Measurements from ENCODE around the gene HOXA3. TPM values are rescaled to one million over a fixed set of nuclear protein-coding genes. Genes with fewer than 3 reads are reported as not detected.

HOXA3 gene
- total and polyA plus RNA-seq, 2 of the 8 experiments (the other 6 are each of a cell fraction or from before 2014, with no cell fraction given) = not detected

DNA sequence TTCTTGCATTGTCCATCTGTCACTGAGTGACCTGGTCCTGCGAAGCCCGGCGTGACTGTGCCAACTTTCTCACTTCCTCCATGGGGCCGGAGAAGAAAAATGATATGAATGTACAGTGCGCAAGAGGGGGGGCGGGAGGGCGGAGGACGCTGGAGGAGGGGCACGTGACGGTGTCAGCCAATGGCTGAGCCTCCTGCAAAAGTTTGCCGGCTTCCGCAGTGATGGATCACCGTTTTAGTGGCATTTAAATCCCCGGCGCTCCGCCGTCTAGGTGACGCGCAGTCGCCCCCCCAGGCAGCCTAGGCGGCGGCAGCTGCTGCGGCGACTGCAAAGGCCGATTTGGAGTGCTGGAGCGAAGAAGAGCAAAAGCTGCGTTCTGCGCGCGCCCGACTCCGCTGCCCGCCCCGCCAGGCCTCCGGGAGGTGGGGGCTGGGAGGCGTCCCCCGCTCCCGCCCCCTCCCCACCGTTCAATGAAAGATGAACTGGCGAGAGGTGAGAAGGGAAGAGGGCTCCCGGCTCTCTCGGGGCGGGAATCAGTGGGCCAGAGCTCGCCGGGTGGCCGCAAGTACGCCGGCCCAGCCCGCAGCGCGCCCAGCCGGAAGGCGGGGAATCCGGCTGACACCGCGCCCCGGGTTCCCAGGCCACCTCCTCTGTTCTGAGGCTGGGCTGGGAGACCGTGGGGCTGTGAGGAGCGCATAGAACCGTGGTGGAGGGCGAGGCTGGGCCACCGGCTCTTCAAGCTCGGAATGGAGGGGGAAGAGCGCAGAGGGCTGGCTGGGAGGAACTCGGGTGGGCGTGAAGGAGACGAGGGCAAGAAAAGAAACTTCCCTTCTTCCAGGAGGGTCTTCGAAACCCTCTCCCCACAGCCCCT is 56.3 kb downstream of the HOXA3 start, which contains the start of gene HOXA1:
Gene HOXA1, minus strand, starts transcription at position 104 of the 871 bp plus-strand sequence. Its CDS starts 88 bp downstream, at position 16.
- Histone ChIP-seq H3K79me2 (ENCODE audit: control insufficient read depth in 1 of 2, insufficient read depth in 2 of 2, low read length in 2 of 2) (no peaks in the 10 kb centered on the region), H3K9me3 (ENCODE audit: insufficient read depth in 2 of 2, low read depth in 1 of 2, low read length in 1 of 2) (no peaks in the 10 kb centered on the region), H4K8ac (ENCODE audit: extremely low read depth, insufficient read depth, low read length) (no peak within 1 kb of the TSS; the same call in 1 of the 2 replicates), H4K5ac (ENCODE audit: insufficient read length, low read depth, low read length) (no peak within 1 kb of the TSS), H2BK20ac (ENCODE audit: low read length) (no peak within 1 kb of the TSS), H3K4me2 (ENCODE audit: insufficient read depth in 1 of 2, low read depth in 2 of 2, low read length in 2 of 2) (peak within 1 kb of the TSS; percentile 70 to 78), H4K91ac (replicated peaks; ENCODE audit: insufficient read length, low read length) (no peak within 1 kb of the TSS), H3K23me2 (ENCODE audit: low read depth, low read length) (peaks cover 5% of the 10 kb centered on the region; the same call in 1 of the 2 replicates), H3K4me1 (replicated peaks in 1 of 4; ENCODE audit: control insufficient read depth in 3 of 4, insufficient read depth in 4 of 4, low read length in 3 of 4) (peaks cover under 1 to 26% (median 16%) of the 10 kb centered on the region in 4 experiments), H2BK120ac (replicated peaks; ENCODE audit: low read depth, low read length) (no peak within 1 kb of the TSS), H3K79me1 (ENCODE audit: low read depth, low read length) (no peaks in the 10 kb centered on the region), H3K4ac (replicated peaks; ENCODE audit: insufficient read length, low read depth, low read length) (no peak within 1 kb of the TSS), H3K14ac (ENCODE audit: insufficient read length) (no peak within 1 kb of the TSS), H2BK5ac (ENCODE audit: low read depth, low read length) (no peak within 1 kb of the TSS), H2AFZ (ENCODE audit: low read length) (no peak within 1 kb of the TSS), H4K20me1 (replicated peaks in 1 of 2; ENCODE audit: control insufficient read depth in 1 of 2, insufficient read depth in 2 of 2, low read length in 2 of 2) (peaks cover 18 to 30% of the 10 kb centered on the region in 2 experiments), H3K27me3 (replicated peaks in 1 of 4; ENCODE audit: control insufficient read depth in 3 of 4, extremely low read depth in 1 of 4, insufficient read depth in 3 of 4, low read length in 3 of 4) (peaks cover 86 to 100% (median 95%) of the 10 kb centered on the region in 4 experiments), H3K23ac (ENCODE audit: insufficient read length) (no peak within 1 kb of the TSS), H3K9ac (replicated peaks in 1 of 4; ENCODE audit: extremely low read depth in 1 of 4, low read depth in 3 of 4, low read length in 3 of 4) (no peak within 1 kb of the TSS), H3K56ac (replicated peaks; ENCODE audit: insufficient read length, low read depth, low read length) (no peak within 1 kb of the TSS), H3K18ac (ENCODE audit: extremely low read depth, low read length) (no peak within 1 kb of the TSS; the same call in 1 of the 2 replicates), H3K4me3 (ENCODE audit: extremely low read depth in 1 of 4, insufficient read depth in 2 of 4, low read depth in 3 of 4, low read length in 4 of 4) (peak within 1 kb of the TSS; percentile 22 to 63 (median 30); a peak in 7 of 8 replicates), H2BK12ac (ENCODE audit: low read depth, low read length) (peak within 1 kb of the TSS; percentile 29; the same call in 1 of the 2 replicates), H3K27ac (ENCODE audit: low read depth, low read length) (no peak within 1 kb of the TSS), H2BK15ac (ENCODE audit: low read length) (no peak within 1 kb of the TSS; the same call in 1 of the 2 replicates), H2AK5ac (ENCODE audit: low read depth, low read length) (0 out of 2 replicates have a peak within 1 kb of the TSS, but pooled peaks have one; percentile 15), H3K36me3 (ENCODE audit: control insufficient read depth in 2 of 4, insufficient read depth in 4 of 4, low read length in 3 of 4) (no peaks in the 10 kb centered on the region)
- ChIA-PET POLR2A (ENCODE audit: partially characterized antibody) (interaction anchor here (0.7 to 1.3 kb wide), 4 partner anchors 9 to 28 kb away, joined by 3 to 6 read pairs (median 3); no protein-coding TSS in a partner anchor), CTCF (ENCODE audit: partially characterized antibody) (interaction anchor here (0.7 to 12.1 kb wide), 13 partner anchors 9 to 239 kb away, joined by 3 to 123 read pairs (median 4); partner anchors contain the start of genes HOXA3, HOXA5 and HOXA6)
- WGBS, 2 experiments (ENCODE audit: extremely low coverage in 1 of 2, insufficient coverage in 1 of 2, insufficient read length in 1 of 2, insufficient replicate concordance in 2 of 2, low coverage in 1 of 2, low lambda C conversion rate in 2 of 2, missing lambda C conversion rate in 1 of 2) = 1% methylated on average over 25 of the region's 68 CpGs; no CpG with 5 or more reads in 1 of the 2 experiments
- FAIRE-seq = no peak
- DNase-seq (ENCODE audit: low read depth in 1 of 2, low spot score in 2 of 2) = peak in 1 of 2 experiments; percentile 79
- TF ChIP-seq, protein P1, sequence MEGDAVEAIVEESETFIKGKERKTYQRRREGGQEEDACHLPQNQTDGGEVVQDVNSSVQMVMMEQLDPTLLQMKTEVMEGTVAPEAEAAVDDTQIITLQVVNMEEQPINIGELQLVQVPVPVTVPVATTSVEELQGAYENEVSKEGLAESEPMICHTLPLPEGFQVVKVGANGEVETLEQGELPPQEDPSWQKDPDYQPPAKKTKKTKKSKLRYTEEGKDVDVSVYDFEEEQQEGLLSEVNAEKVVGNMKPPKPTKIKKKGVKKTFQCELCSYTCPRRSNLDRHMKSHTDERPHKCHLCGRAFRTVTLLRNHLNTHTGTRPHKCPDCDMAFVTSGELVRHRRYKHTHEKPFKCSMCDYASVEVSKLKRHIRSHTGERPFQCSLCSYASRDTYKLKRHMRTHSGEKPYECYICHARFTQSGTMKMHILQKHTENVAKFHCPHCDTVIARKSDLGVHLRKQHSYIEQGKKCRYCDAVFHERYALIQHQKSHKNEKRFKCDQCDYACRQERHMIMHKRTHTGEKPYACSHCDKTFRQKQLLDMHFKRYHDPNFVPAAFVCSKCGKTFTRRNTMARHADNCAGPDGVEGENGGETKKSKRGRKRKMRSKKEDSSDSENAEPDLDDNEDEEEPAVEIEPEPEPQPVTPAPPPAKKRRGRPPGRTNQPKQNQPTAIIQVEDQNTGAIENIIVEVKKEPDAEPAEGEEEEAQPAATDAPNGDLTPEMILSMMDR (IDR thresholded peaks at IDR 0.05; ENCODE audit: control extremely low read depth in 1 of 3, insufficient read depth in 1 of 3, low read depth in 1 of 3, low read length in 3 of 3) = no peak
- TF ChIP-seq CHD2 (IDR thresholded peaks at IDR 0.05; ENCODE audit: low read length) (no peak), YY1 (IDR thresholded peaks at IDR 0.05; ENCODE audit: low read depth, low read length) (no peak), RNF2 (IDR thresholded peaks at IDR 0.05; ENCODE audit: borderline replicate concordance, low read depth, low read length, missing control alignments, poor library complexity, severe bottlenecking) (no peak), EGR1 (IDR thresholded peaks at IDR 0.05; ENCODE audit: borderline replicate concordance, low read depth, low read length) (no peak), NANOG (IDR thresholded peaks at IDR 0.05; ENCODE audit: insufficient read depth, low read depth, low read length, poor library complexity, severe bottlenecking) (no peak), POLR2A (IDR thresholded peaks at IDR 0.05; ENCODE audit: control extremely low read depth in 1 of 2, low read depth in 2 of 2, low read length in 2 of 2) (no peak), CTBP2 (IDR thresholded peaks at IDR 0.05; ENCODE audit: borderline replicate concordance, insufficient read depth, insufficient read length, low read length) (no peak)
